Vagina (tissue), 2 donors: ENCODE measurements around the gene ENGASE.

Experiments
- CTCF ChIP-seq, 3 experiments: fragments of 450-650 bp in 2 of 3; fragments of 200-600 bp in 1 of 3; sonication (generic) in 1 of 3; IDR thresholded peaks; one replicate each; pipeline ENCODE4 v1.5.1; 2017 to 2019; ENCODE audit warnings: antibody characterized with exemption in 3 of 3, mild to moderate bottlenecking in 2 of 3, moderate library complexity in 2 of 3
- POLR2A ChIP-seq, 2 donors: fragments of 450-650 bp; IDR thresholded peaks; one replicate each; pipeline ENCODE4 v1.6.1; 2017; ENCODE audit warnings: antibody characterized with exemption in 2 of 2, mild to moderate bottlenecking in 2 of 2, moderate library complexity in 2 of 2
- POLR2AphosphoS5 ChIP-seq, 2 donors: sonication (generic); formaldehyde crosslinking; IDR thresholded peaks; one replicate each; pipeline ENCODE4 v1.9.0; 2017; ENCODE audit warnings: antibody characterized with exemption in 2 of 2, mild to moderate bottlenecking in 2 of 2, low read depth in 1 of 2; ENCODE audit not compliant: insufficient read depth in 1 of 2

- TF ChIP-seq CTCF (IDR thresholded peaks at IDR 0.05) = no peak
- no peak for TF ChIP-seq POLR2AphosphoS5 (IDR thresholded peaks at IDR 0.05; ENCODE audit: insufficient read depth in 1 of 2, low read depth in 1 of 2)
- no peak for TF ChIP-seq POLR2A (IDR thresholded peaks at IDR 0.05)
Observed at GRCh38 chr17:79054200-79054960, 20.2 kb upstream of the ENGASE start.
